Uterus (tissue), 4 donors: ENCODE data around the gene ASIC3. TPM values are rescaled to one million over a fixed set of nuclear protein-coding genes. Genes with fewer than 3 reads are reported as not detected.

Source experiments
- DNase-seq, 2 donors: peaks; one replicate each; pipeline ENCODE4 v3.0.0-alpha.2; 2019 to 2020
- H3K27ac ChIP-seq, 2 donors: fragments of 200-600 bp; sonication (generic); 1 replicate in 1 of 2; 2 replicates in 1 of 2; pipeline ENCODE4 v1.5.1; 2016 to 2018
- H3K27me3 ChIP-seq, 2 donors: fragments of 200-600 bp; sonication (generic); one replicate each; pipeline ENCODE4 v1.5.1; 2018 to 2019; ENCODE audit warnings: control low read depth in 1 of 2
- H3K36me3 ChIP-seq, 2 donors: fragments of 200-600 bp; sonication (generic); one replicate each; pipeline ENCODE4 v1.5.1; 2019; ENCODE audit warnings: control low read depth in 1 of 2
- H3K4me1 ChIP-seq, 2 donors: fragments of 200-600 bp; sonication (generic); one replicate each; pipeline ENCODE4 v1.5.1; 2018 to 2019; ENCODE audit warnings: control low read depth in 1 of 2
- H3K4me3 ChIP-seq, 2 donors: fragments of 200-600 bp; sonication (generic); 1 replicate in 1 of 2; 2 replicates in 1 of 2; pipeline ENCODE4 v1.5.1; 2018 to 2019; ENCODE audit warnings: mild to moderate bottlenecking in 1 of 2
- H3K9me3 ChIP-seq, 2 donors: fragments of 200-600 bp; sonication (generic); one replicate each; pipeline ENCODE4 v1.5.1; 2019; ENCODE audit warnings: control low read depth in 1 of 2
- CTCF ChIP-seq, 4 experiments: fragments of 200-600 bp in 2 of 4; fragments of 450-650 bp in 2 of 4; sonication (generic) in 2 of 4; IDR thresholded peaks; one replicate each; pipeline ENCODE4 v1.5.1; 2016 to 2019; ENCODE audit warnings: antibody characterized with exemption in 4 of 4, mild to moderate bottlenecking in 2 of 4, moderate library complexity in 1 of 4
- POLR2A ChIP-seq, 2 donors: fragments of 450-650 bp; IDR thresholded peaks; one replicate each; pipeline ENCODE4 v1.6.1; 2016; ENCODE audit warnings: antibody characterized with exemption in 2 of 2, mild to moderate bottlenecking in 1 of 2, moderate library complexity in 1 of 2
- intact Hi-C: fragments of 100-400 bp; cut with DNase I; formaldehyde crosslinking; loops from one replicate; pipeline ENCODE4 v1.15.1; 2023; ENCODE audit warnings: low total_unique reads
- total RNA-seq, 4 donors: library from RNA; depleted of rRNA in 3 of 4; stranded (reverse); fragments of >200 nt in 3 of 4; gene quantifications; one replicate each; pipeline versions ENCODE4 v1.1.0 to v1.2.4, GENCODE V29; 2014 to 2023
- donor health status: DM: yes; HTN: yes; CAD: no.

Gene ASIC3
- total RNA-seq, 4 donors from 2014 or later: 1.0 to 16.8 (median 1.3) TPM; not detected in 1

DNA sequence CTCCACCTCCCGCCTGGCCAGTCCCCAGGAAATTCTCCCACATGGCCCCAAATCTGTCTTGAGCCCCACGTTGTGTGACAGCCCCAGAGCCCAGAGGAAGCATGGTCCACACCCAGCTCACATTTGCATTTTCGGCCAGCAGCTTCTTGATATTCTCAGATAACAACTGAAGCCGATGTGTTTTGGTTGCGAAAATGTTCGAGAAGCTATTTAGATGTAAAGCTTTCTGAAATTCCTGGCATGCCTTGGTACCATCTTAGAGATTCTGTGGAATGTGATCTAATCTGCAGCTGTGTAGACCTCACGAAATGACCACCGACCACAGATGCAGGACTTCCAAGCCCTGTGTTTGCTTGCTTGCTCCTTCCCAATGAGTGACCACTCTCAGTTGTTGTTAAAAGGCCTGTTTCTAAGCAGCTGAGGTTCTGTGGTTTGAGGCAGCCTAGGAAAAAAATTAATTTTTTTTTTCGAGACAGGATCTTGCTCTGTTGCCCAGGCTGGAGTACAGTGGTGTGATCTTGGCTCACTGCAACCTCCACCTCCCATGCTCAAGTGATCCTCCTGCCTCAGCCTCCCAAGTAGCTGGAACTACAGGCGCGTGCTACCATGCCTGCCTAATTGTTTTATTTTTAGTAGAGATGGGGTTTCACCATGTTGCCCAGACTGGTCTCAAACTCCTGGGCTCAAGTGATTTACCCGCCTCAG lies 19.9 kb downstream of the ASIC3 start:
- H3K27ac ChIP-seq: no peak overlapping the region
- H3K9me3 ChIP-seq: no peaks in the 10 kb centered on the region
- H3K4me1 ChIP-seq: no peaks in the 10 kb centered on the region
- TF ChIP-seq POLR2A (IDR thresholded peaks at IDR 0.05) (no peak), CTCF (IDR thresholded peaks at IDR 0.05) (no peak)
- no peaks in the 10 kb centered on the region for H3K27me3 ChIP-seq
- H3K36me3 ChIP-seq: no peaks in the 10 kb centered on the region
- intact Hi-C loops: no loop called here
- H3K4me3 ChIP-seq: no peak overlapping the region
- DNase-seq: no peak

DNA sequence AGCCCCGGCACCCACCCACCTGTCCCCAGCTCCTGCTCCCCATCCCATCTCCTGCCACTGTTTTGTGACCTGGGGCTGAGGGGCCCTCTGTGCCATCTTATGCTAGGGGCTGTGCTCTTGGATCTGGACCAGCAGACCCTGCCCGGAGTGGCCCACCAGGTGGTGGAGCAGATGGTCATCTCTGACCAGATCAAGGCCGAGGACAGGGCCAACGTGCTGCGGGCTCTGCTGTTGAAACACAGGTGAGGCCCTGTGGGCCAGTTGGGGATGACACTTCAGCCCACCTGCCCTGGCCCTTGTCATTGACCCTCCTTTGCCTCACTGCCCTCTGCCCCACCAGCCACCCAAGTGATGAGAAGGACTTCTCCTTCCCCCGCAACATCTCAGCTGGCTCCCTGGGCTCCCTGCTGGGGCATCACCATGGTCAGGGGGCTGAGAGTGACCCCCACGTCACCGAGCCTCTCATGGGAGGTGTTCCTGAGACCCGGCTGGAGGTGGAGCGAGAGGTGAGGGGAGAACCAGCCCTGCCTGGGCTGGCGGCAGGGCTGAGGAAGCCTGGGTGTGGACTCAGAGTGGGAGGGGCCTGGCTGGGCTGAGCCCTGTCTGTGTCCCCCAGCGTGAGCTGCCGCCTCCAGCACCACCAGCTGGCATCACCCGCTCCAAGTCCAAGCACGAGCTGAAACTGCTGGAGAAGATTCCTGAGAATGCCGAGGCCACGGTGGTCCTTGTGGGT lies 21.7 kb downstream of the ASIC3 start:
- Histone ChIP-seq H3K27ac (no peak overlapping the region), H3K4me3 (no peak overlapping the region), H3K9me3 (no peaks in the 10 kb centered on the region), H3K27me3 (no peaks in the 10 kb centered on the region), H3K36me3 (no peaks in the 10 kb centered on the region), H3K4me1 (no peaks in the 10 kb centered on the region)
- intact Hi-C loops: no loop called here
- TF ChIP-seq CTCF (IDR thresholded peaks at IDR 0.05) (no peak), POLR2A (IDR thresholded peaks at IDR 0.05) (no peak)
- DNase-seq: no peak

- no peaks in the 10 kb centered on the region for H3K36me3 ChIP-seq
- TF ChIP-seq POLR2A (IDR thresholded peaks at IDR 0.05): no peak
- no peak for TF ChIP-seq CTCF (IDR thresholded peaks at IDR 0.05)
- H3K4me1 ChIP-seq: no peaks in the 10 kb centered on the region
- no peak for DNase-seq
- intact Hi-C loops: no loop called here
- H3K27me3 ChIP-seq: no peaks in the 10 kb centered on the region
- no peak overlapping the region for H3K4me3 ChIP-seq
- no peaks in the 10 kb centered on the region for H3K9me3 ChIP-seq
- no peak overlapping the region for H3K27ac ChIP-seq
Measured at GRCh38 chr7:151070574-151070960, 22.2 kb downstream of the ASIC3 start.

- intact Hi-C loops: no loop called here
- no peak overlapping the region for H3K27ac ChIP-seq
- DNase-seq: no peak
- no peaks in the 10 kb centered on the region for H3K27me3 ChIP-seq
- no peak for TF ChIP-seq CTCF (IDR thresholded peaks at IDR 0.05)
- TF ChIP-seq POLR2A (IDR thresholded peaks at IDR 0.05): no peak
- no peaks in the 10 kb centered on the region for H3K9me3 ChIP-seq
- H3K4me1 ChIP-seq: no peaks in the 10 kb centered on the region
- H3K36me3 ChIP-seq: no peaks in the 10 kb centered on the region
- no peak overlapping the region for H3K4me3 ChIP-seq
Measured at GRCh38 chr7:151071032-151071866, 22.9 kb downstream of the ASIC3 start.
